ENCODE data around the gene SUCNR1. TPM values are rescaled to one million over a fixed set of nuclear protein-coding genes. Genes with fewer than 3 reads are reported as not detected.
"Not testable (repeated sequence)": the region's sequence is repeated elsewhere in the genome, so short reads cannot be mapped to it uniquely, and the experiment has no call there.

Gene SUCNR1
- total RNA-seq, 1 donor from 2014 or later = not detected

- H3K27me3 Mint-ChIP-seq (ENCODE audit: unreplicated experiment) = peaks cover 4% of the 10 kb centered on the region
- peaks cover 5% of the 10 kb centered on the region for H3K4me1 Mint-ChIP-seq (ENCODE audit: low read depth, unreplicated experiment)
- no peak for DNase-seq
- no peak overlapping the region for H3K27ac Mint-ChIP-seq (ENCODE audit: unreplicated experiment)
- H3K36me3 Mint-ChIP-seq (ENCODE audit: unreplicated experiment) = no peaks in the 10 kb centered on the region
- H3K9me3 Mint-ChIP-seq (ENCODE audit: unreplicated experiment) = no peaks in the 10 kb centered on the region
- no peak for TF ChIP-seq CTCF (IDR thresholded peaks at IDR 0.05; ENCODE audit: partially characterized antibody, unreplicated experiment)
- no peak overlapping the region for H3K4me3 Mint-ChIP-seq (ENCODE audit: unreplicated experiment)
These were observed 1.6 kb upstream of the SUCNR1 start for GRCh38 chr3:151871639-151872468.

DNA sequence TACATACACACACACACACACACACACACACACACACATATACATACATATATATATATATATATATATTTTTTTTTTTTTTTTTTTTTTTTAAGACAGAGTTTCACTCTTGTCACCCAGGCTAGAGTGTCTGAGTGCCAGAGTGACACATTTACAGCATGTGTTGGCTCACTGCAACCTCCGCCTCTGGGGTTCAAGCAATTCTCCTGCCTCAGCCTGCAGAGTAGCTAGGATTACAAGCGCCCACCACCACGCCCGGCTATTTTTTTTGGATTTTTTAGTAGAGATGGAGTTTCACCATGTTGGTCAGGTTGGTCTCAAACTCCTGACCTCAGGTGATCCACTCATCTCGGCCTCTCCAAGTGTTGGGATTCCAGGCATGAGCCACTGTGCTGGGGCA lies 636 bp downstream of the SUCNR1 start:
- H3K27ac Mint-ChIP-seq (ENCODE audit: unreplicated experiment); H3K27me3 Mint-ChIP-seq (ENCODE audit: unreplicated experiment); H3K4me1 Mint-ChIP-seq (ENCODE audit: low read depth, unreplicated experiment); DNase-seq; H3K36me3 Mint-ChIP-seq (ENCODE audit: unreplicated experiment); H3K4me3 Mint-ChIP-seq (ENCODE audit: unreplicated experiment); H3K9me3 Mint-ChIP-seq (ENCODE audit: unreplicated experiment): not testable (repeated sequence)

DNA sequence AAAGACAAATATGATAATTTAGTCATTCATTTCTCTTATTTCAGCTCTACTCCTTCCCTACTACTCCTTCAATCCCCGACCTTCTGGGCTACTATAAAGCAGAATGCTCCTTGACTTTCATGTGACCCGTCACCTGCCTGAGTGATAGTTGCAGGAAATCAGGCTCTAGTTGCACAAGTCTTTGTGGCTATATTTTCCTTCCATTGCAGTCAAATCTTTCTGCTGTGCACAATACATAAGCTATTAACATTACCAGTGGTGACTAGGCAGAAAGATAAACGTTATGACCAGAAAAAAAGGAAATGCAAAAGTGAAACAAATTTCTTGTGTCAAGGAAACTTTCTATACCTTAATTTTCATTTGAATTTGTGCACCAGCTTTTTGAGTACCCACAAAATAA lies 2.3 kb downstream of the SUCNR1 start:
- no peak overlapping the region for H3K27ac Mint-ChIP-seq (ENCODE audit: unreplicated experiment)
- no peak for DNase-seq
- no peak overlapping the region for H3K4me3 Mint-ChIP-seq (ENCODE audit: unreplicated experiment)
- H3K36me3 Mint-ChIP-seq (ENCODE audit: unreplicated experiment) = no peaks in the 10 kb centered on the region
- no peaks in the 10 kb centered on the region for H3K27me3 Mint-ChIP-seq (ENCODE audit: unreplicated experiment)
- no peak for TF ChIP-seq CTCF (IDR thresholded peaks at IDR 0.05; ENCODE audit: partially characterized antibody, unreplicated experiment)
- no peaks in the 10 kb centered on the region for H3K9me3 Mint-ChIP-seq (ENCODE audit: unreplicated experiment)
- no peaks in the 10 kb centered on the region for H3K4me1 Mint-ChIP-seq (ENCODE audit: low read depth, unreplicated experiment)

- Mint-ChIP-seq H3K4me1 (ENCODE audit: low read depth, unreplicated experiment) (no peaks in the 10 kb centered on the region), H3K4me3 (ENCODE audit: unreplicated experiment) (no peak overlapping the region), H3K36me3 (ENCODE audit: unreplicated experiment) (no peaks in the 10 kb centered on the region), H3K9me3 (ENCODE audit: unreplicated experiment) (no peaks in the 10 kb centered on the region), H3K27me3 (ENCODE audit: unreplicated experiment) (no peaks in the 10 kb centered on the region), H3K27ac (ENCODE audit: unreplicated experiment) (no peak overlapping the region)
- DNase-seq = no peak
- TF ChIP-seq CTCF (IDR thresholded peaks at IDR 0.05; ENCODE audit: partially characterized antibody, unreplicated experiment) = no peak
These were observed 3.8 kb downstream of the SUCNR1 start for GRCh38 chr3:151877269-151877668.

DNA sequence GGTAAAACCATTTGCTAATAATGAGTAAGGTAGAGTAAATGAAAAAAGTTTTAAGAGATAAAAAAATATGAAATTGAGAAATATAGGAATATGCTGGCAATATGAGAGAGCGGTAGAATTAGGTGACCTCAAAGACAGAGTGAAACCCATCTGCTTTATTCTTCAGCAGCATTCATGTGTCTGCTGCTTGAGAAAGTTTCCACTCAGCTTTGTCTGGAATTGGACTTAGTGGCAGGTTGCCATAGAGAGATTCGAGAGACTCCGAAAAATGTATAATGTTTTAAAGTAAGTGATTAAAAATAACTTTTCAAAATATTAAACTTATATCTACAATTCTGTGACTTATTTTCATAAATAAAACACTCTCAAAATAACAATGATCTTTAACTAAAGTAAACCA lies 5.0 kb downstream of the SUCNR1 start:
- Mint-ChIP-seq H3K27me3 (ENCODE audit: unreplicated experiment) (no peaks in the 10 kb centered on the region), H3K36me3 (ENCODE audit: unreplicated experiment) (no peaks in the 10 kb centered on the region), H3K9me3 (ENCODE audit: unreplicated experiment) (no peaks in the 10 kb centered on the region), H3K4me1 (ENCODE audit: low read depth, unreplicated experiment) (no peaks in the 10 kb centered on the region), H3K27ac (ENCODE audit: unreplicated experiment) (no peak overlapping the region), H3K4me3 (ENCODE audit: unreplicated experiment) (no peak overlapping the region)
- no peak for TF ChIP-seq CTCF (IDR thresholded peaks at IDR 0.05; ENCODE audit: partially characterized antibody, unreplicated experiment)
- DNase-seq = no peak

Data from glutamatergic neuron (in vitro differentiated cells).